ENCODE data around the gene CASP2. TPM values are rescaled to one million over a fixed set of nuclear protein-coding genes. Genes with fewer than 3 reads are reported as not detected.

CASP2 gene
- total and polyA plus RNA-seq, 2 donors (not counting 1 experiment from before 2014, with no cell fraction given) = 9.4 to 22.6 TPM

DNA sequence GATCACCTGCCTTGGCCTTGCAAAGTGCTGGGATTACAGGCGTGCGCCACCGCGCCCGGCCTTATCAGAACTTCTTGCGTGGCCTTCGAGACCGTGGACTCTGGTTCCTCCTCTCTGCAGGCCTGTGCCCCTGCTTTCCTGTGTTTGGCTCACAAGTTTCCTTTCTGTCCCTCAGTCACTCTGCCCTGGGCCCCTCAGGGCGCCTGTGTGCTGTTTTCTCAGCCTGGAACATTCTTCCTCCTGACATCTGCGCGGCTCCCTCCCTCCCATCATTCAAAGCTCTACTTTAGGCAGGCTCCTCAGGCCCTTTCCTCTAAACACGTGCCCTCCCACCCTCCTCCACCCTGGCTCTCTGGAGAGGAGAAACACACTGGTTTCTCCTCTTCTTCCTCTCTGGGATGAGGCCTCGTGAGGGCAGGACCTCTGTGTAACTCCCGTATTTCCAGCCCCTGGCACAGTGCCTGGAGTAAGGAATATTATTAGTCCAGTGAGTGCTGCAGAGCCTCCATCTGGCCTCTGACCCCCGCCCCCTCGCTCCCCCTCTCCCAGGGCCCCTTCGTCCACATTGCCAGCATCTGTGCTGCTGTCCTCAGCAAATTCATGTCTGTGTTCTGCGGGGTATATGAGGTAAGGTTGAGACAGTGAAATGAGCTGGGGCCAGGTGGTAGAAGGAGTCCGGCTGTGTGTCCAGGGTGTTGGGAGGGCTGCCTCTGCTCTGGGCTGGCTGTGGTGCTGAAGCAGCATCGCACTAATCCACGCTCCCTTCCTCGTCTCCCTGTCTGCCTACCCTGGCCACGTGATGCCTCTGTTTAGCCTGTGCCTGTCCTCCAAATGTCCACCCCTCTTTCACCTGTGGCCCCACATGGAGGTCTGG, 34.8 kb downstream of the CASP2 start:
- no peak overlapping the region for H3K9ac ChIP-seq (ENCODE audit: insufficient read depth, low read length)
- H2AFZ ChIP-seq (ENCODE audit: low read length) = no peak overlapping the region
- H3K27ac ChIP-seq (ENCODE audit: insufficient read depth, low read length) = no peak overlapping the region
- peaks cover 2% of the 10 kb centered on the region for H3K4me1 ChIP-seq (ENCODE audit: control insufficient read depth, extremely low read depth, insufficient read depth, low read length)
- H3K4me2 ChIP-seq (ENCODE audit: extremely low read depth, insufficient read depth, low read length) = no peak overlapping the region
- DNase-seq (ENCODE audit: low read depth in 2 of 2) = peak in 1 of 2 donors; percentile 44
- H3K9me3 ChIP-seq (ENCODE audit: control insufficient read depth, insufficient read depth, low read depth, low read length) = no peaks in the 10 kb centered on the region
- peaks cover 5% of the 10 kb centered on the region for H3K27me3 ChIP-seq (ENCODE audit: control insufficient read depth, insufficient read depth, low read length)
- H3K79me2 ChIP-seq (ENCODE audit: control insufficient read depth, insufficient read depth, low read length) = no peaks in the 10 kb centered on the region
- no peak overlapping the region for H3K4me3 ChIP-seq (replicated peaks in 1 of 4; ENCODE audit: control extremely low read depth in 1 of 4, insufficient read depth in 1 of 4, low read depth in 3 of 4, low read length in 4 of 4)
- H3K36me3 ChIP-seq (ENCODE audit: control insufficient read depth, insufficient read depth, low read length) = no peaks in the 10 kb centered on the region
- no peaks in the 10 kb centered on the region for H4K20me1 ChIP-seq (ENCODE audit: control insufficient read depth, extremely low read depth, insufficient read depth, low read length)
- TF ChIP-seq, protein P1, sequence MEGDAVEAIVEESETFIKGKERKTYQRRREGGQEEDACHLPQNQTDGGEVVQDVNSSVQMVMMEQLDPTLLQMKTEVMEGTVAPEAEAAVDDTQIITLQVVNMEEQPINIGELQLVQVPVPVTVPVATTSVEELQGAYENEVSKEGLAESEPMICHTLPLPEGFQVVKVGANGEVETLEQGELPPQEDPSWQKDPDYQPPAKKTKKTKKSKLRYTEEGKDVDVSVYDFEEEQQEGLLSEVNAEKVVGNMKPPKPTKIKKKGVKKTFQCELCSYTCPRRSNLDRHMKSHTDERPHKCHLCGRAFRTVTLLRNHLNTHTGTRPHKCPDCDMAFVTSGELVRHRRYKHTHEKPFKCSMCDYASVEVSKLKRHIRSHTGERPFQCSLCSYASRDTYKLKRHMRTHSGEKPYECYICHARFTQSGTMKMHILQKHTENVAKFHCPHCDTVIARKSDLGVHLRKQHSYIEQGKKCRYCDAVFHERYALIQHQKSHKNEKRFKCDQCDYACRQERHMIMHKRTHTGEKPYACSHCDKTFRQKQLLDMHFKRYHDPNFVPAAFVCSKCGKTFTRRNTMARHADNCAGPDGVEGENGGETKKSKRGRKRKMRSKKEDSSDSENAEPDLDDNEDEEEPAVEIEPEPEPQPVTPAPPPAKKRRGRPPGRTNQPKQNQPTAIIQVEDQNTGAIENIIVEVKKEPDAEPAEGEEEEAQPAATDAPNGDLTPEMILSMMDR (conservative IDR thresholded peaks at IDR 0.05 in 1 of 2, IDR thresholded peaks at IDR 0.05 in 1 of 2; ENCODE audit: low read depth in 1 of 2, low read length in 2 of 2) = no peak

DNA sequence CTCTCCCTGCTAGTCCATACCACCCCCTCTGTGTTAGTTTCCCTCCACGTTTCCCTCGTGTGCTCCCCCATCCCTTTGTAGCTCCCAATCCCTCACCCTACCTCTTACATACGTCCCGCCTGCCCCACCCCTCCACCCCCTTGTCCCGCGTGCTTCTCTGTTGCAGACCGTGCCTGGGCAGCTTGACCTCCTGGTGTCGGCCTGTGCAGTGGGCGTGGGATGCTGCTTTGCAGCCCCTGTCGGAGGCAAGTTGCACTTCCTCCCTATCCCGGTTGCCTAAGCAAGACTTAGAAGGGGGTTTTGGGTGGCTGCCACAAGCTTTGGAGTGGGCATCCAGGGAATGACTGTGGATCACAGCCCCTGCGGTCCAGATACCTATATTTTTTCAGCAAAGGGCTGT, 35.5 kb downstream of the CASP2 start:
- H4K20me1 ChIP-seq (ENCODE audit: control insufficient read depth, extremely low read depth, insufficient read depth, low read length) = no peaks in the 10 kb centered on the region
- H3K4me3 ChIP-seq (replicated peaks in 1 of 4; ENCODE audit: control extremely low read depth in 1 of 4, insufficient read depth in 1 of 4, low read depth in 3 of 4, low read length in 4 of 4) = no peak overlapping the region
- H3K4me1 ChIP-seq (ENCODE audit: control insufficient read depth, extremely low read depth, insufficient read depth, low read length) = peaks cover 2% of the 10 kb centered on the region
- no peaks in the 10 kb centered on the region for H3K36me3 ChIP-seq (ENCODE audit: control insufficient read depth, insufficient read depth, low read length)
- no peak for DNase-seq (ENCODE audit: low read depth in 2 of 2)
- no peaks in the 10 kb centered on the region for H3K9me3 ChIP-seq (ENCODE audit: control insufficient read depth, insufficient read depth, low read depth, low read length)
- no peak overlapping the region for H3K27ac ChIP-seq (ENCODE audit: insufficient read depth, low read length)
- no peak overlapping the region for H2AFZ ChIP-seq (ENCODE audit: low read length)
- no peaks in the 10 kb centered on the region for H3K79me2 ChIP-seq (ENCODE audit: control insufficient read depth, insufficient read depth, low read length)
- peaks cover 5% of the 10 kb centered on the region for H3K27me3 ChIP-seq (ENCODE audit: control insufficient read depth, insufficient read depth, low read length)
- TF ChIP-seq EZH2 (IDR thresholded peaks at IDR 0.05; ENCODE audit: low read length, missing control alignments) = no peak
- TF ChIP-seq, protein P1 (conservative IDR thresholded peaks at IDR 0.05 in 1 of 2, IDR thresholded peaks at IDR 0.05 in 1 of 2; ENCODE audit: low read depth in 1 of 2, low read length in 2 of 2) = no peak
- no peak overlapping the region for H3K9ac ChIP-seq (ENCODE audit: insufficient read depth, low read length)
- no peak overlapping the region for H3K4me2 ChIP-seq (ENCODE audit: extremely low read depth, insufficient read depth, low read length)

DNA sequence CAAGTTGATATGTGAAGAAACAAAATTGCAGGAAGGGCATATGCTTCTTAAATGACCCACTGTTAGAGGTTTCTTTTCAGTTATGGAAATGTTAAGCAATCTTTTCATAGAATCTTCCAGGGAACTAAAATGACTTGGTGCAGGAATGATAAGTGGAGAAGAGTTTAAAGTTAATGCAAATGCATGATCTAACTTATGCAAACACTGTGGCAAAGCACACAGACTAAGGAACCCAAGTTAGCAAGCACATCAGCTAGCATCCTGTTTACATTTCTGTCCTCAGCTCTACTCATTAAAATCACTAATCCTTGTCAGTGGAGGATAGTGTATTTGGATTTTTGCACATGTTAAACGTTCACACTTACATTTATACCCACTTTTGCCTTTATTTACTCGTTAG, 37.1 kb downstream of the CASP2 start:
- Histone ChIP-seq H2AFZ (ENCODE audit: low read length) (no peak overlapping the region), H3K4me1 (ENCODE audit: control insufficient read depth, extremely low read depth, insufficient read depth, low read length) (peaks cover 2% of the 10 kb centered on the region), H3K9ac (ENCODE audit: insufficient read depth, low read length) (no peak overlapping the region), H3K27ac (ENCODE audit: insufficient read depth, low read length) (no peak overlapping the region), H3K36me3 (ENCODE audit: control insufficient read depth, insufficient read depth, low read length) (no peaks in the 10 kb centered on the region), H3K4me2 (ENCODE audit: extremely low read depth, insufficient read depth, low read length) (no peak overlapping the region), H4K20me1 (ENCODE audit: control insufficient read depth, extremely low read depth, insufficient read depth, low read length) (no peaks in the 10 kb centered on the region), H3K9me3 (ENCODE audit: control insufficient read depth, insufficient read depth, low read depth, low read length) (no peaks in the 10 kb centered on the region), H3K4me3 (replicated peaks in 1 of 4; ENCODE audit: control extremely low read depth in 1 of 4, insufficient read depth in 1 of 4, low read depth in 3 of 4, low read length in 4 of 4) (no peak overlapping the region), H3K79me2 (ENCODE audit: control insufficient read depth, insufficient read depth, low read length) (no peaks in the 10 kb centered on the region), H3K27me3 (ENCODE audit: control insufficient read depth, insufficient read depth, low read length) (no peaks in the 10 kb centered on the region)
- DNase-seq (ENCODE audit: low read depth in 2 of 2) = peak in 1 of 2 donors; percentile 74
- TF ChIP-seq, protein P1 (conservative IDR thresholded peaks at IDR 0.05 in 1 of 2, IDR thresholded peaks at IDR 0.05 in 1 of 2; ENCODE audit: low read depth in 1 of 2, low read length in 2 of 2) = no peak
- TF ChIP-seq EZH2 (IDR thresholded peaks at IDR 0.05; ENCODE audit: low read length, missing control alignments) = no peak

Measured in fibroblast of lung (primary cell).